Immature natural killer cell (primary cell): ENCODE results near the gene CYB5D1. TPM values are rescaled to one million over a fixed set of nuclear protein-coding genes. Genes with fewer than 3 reads are reported as not detected.
A peak's percentile ranks its signal among the peaks of the same experiment; 100 is the strongest.

Source experiments
- DNase-seq, 3 donors: peaks; one replicate each; pipeline ENCODE4 v3.0.0; 2022; ENCODE audit warnings: mixed read lengths in 1 of 3
- H3K27ac Mint-ChIP-seq, 6 donors: one replicate each; pipeline ENCODE4 v1.8.0; 2020; ENCODE audit warnings: mixed read lengths in 6 of 6, mild to moderate bottlenecking in 5 of 6, inconsistent platforms in 4 of 6, moderate library complexity in 3 of 6
- H3K27me3 Mint-ChIP-seq, 3 donors: one replicate each; pipeline ENCODE4 v1.8.0; 2020 to 2021; ENCODE audit warnings: low read depth in 3 of 3, mild to moderate bottlenecking in 3 of 3, mixed read lengths in 3 of 3, moderate library complexity in 3 of 3, inconsistent platforms in 1 of 3
- H3K36me3 Mint-ChIP-seq, 3 donors: one replicate each; pipeline ENCODE4 v1.8.0; 2020; ENCODE audit warnings: mixed read lengths in 3 of 3, inconsistent platforms in 2 of 3, mild to moderate bottlenecking in 2 of 3
- H3K4me1 Mint-ChIP-seq, 2 donors: one replicate each; pipeline ENCODE4 v1.8.0; 2020; ENCODE audit warnings: inconsistent platforms in 2 of 2, mild to moderate bottlenecking in 2 of 2, mixed read lengths in 2 of 2, moderate library complexity in 1 of 2
- H3K4me3 Mint-ChIP-seq, 5 donors: one replicate each; pipeline ENCODE4 v1.8.0; 2020; ENCODE audit warnings: mild to moderate bottlenecking in 5 of 5, mixed read lengths in 5 of 5, inconsistent platforms in 3 of 5, moderate library complexity in 3 of 5
- H3K9me3 Mint-ChIP-seq, 6 donors: one replicate each; pipeline ENCODE4 v1.8.0; 2020; ENCODE audit warnings: mild to moderate bottlenecking in 6 of 6, mixed read lengths in 6 of 6, inconsistent platforms in 4 of 6, moderate library complexity in 3 of 6
- polyA plus RNA-seq, 3 donors: library from polyadenylated mRNA; unstranded; fragments of 300-500 nt; fragmentation: Illumina TruSeq; gene quantifications; one replicate each; pipeline ENCODE4 v1.2.3, GENCODE V29; 2021

The CYB5D1 gene
- polyA plus RNA-seq, 3 donors from 2014 or later: 2.9 to 3.7 TPM; not detected in 1

DNA sequence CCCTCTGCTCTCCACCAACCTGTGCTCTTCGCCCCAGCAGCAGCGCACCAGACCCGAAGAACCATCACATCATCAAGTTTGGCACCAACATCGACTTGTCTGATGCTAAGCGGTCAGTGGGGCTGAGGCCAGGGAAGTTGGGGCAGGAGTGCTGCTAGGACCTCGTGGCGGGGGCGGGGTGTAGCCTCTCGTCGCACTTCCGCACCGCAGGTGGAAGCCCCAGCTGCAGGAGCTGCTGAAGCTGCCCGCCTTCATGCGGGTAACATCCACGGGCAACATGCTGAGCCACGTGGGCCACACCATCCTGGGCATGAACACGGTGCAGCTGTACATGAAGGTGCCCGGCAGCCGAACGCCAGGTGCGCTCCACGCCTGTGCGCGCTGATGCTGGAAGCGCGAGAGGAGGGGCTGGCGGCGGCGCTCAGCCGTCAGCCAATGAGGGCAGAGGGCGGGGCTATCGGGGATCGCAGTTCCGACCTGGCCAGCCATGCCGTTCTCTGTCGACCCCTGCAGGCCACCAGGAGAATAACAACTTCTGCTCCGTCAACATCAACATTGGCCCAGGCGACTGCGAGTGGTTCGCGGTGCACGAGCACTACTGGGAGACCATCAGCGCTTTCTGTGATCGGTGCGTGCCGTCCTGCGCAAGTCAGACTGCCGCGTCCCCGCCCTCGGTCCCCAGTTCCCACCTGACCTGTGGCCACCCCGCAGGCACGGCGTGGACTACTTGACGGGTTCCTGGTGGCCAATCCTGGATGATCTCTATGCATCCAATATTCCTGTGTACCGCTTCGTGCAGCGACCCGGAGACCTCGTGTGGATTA, 6.2 kb upstream of the CYB5D1 start:
- H3K4me1 Mint-ChIP-seq: peaks cover 13 to 22% of the 10 kb centered on the region in 2 donors
- H3K9me3 Mint-ChIP-seq: peaks cover 0 to 1% (median 0%) of the 10 kb centered on the region in 6 donors
- H3K4me3 Mint-ChIP-seq: peak overlapping the region; percentile 61 to 76 (median 67)
- peak overlapping the region; percentile 59 to 76 (median 67) for H3K27ac Mint-ChIP-seq
- DNase-seq: peak; percentile 91 to 94 (median 94)
- H3K27me3 Mint-ChIP-seq: peaks cover 4 to 12% (median 11%) of the 10 kb centered on the region in 3 donors
- H3K36me3 Mint-ChIP-seq: peaks cover 0 to 4% (median 0%) of the 10 kb centered on the region in 3 donors

DNA sequence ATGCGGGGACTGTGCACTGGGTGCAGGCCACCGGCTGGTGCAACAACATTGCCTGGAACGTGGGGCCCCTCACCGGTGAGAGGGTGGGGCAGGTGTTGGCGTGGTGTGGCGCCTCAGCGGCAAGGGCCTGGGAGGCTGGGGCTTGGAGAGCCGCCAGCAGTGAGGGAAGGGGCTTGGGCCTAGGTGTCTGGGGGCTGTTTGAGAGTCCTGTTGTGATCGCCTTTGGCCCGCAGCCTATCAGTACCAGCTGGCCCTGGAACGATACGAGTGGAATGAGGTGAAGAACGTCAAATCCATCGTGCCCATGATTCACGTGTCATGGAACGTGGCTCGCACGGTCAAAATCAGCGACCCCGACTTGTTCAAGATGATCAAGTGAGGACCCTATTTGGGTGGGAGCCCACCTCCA, 5.5 kb upstream of the CYB5D1 start:
- DNase-seq: no peak
- peak overlapping the region in 2 of 5 donors; percentile 61 to 72 for H3K4me3 Mint-ChIP-seq
- H3K27me3 Mint-ChIP-seq: peaks cover 4 to 12% (median 11%) of the 10 kb centered on the region in 3 donors
- peak overlapping the region in 5 of 6 donors; percentile 59 to 76 (median 70) for H3K27ac Mint-ChIP-seq
- H3K36me3 Mint-ChIP-seq: peaks cover 0 to 4% (median 0%) of the 10 kb centered on the region in 3 donors
- H3K4me1 Mint-ChIP-seq: peaks cover 13 to 22% of the 10 kb centered on the region in 2 donors
- H3K9me3 Mint-ChIP-seq: peaks cover 0 to 1% (median 0%) of the 10 kb centered on the region in 6 donors

DNA sequence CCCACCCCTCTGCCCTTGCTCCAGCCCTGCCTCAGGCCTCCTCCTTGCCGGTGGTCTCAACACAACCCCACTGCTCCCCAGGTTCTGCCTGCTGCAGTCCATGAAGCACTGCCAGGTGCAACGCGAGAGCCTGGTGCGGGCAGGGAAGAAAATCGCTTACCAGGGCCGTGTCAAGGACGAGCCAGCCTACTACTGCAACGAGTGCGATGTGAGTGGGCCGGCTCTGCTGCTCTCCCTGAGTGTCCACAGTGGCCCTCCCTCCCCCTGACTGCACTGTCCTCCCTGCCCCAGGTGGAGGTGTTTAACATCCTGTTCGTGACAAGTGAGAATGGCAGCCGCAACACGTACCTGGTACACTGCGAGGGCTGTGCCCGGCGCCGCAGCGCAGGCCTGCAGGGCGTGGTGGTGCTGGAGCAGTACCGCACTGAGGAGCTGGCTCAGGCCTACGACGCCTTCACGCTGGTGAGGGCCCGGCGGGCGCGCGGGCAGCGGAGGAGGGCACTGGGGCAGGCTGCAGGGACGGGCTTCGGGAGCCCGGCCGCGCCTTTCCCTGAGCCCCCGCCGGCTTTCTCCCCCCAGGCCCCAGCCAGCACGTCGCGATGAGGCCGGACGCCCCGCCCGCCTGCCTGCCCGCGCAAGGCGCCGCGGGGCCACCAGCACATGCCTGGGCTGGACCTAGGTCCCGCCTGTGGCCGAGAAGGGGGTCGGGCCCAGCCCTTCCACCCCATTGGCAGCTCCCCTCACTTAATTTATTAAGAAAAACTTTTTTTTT, 4.7 kb upstream of the CYB5D1 start:
- Mint-ChIP-seq H3K27me3 (peaks cover 4 to 12% (median 11%) of the 10 kb centered on the region in 3 donors), H3K9me3 (peaks cover 0 to 1% (median 0%) of the 10 kb centered on the region in 6 donors), H3K36me3 (peaks cover 0 to 4% (median 0%) of the 10 kb centered on the region in 3 donors), H3K27ac (no peak overlapping the region), H3K4me3 (no peak overlapping the region), H3K4me1 (peaks cover 13 to 22% of the 10 kb centered on the region in 2 donors)
- no peak for DNase-seq

DNA sequence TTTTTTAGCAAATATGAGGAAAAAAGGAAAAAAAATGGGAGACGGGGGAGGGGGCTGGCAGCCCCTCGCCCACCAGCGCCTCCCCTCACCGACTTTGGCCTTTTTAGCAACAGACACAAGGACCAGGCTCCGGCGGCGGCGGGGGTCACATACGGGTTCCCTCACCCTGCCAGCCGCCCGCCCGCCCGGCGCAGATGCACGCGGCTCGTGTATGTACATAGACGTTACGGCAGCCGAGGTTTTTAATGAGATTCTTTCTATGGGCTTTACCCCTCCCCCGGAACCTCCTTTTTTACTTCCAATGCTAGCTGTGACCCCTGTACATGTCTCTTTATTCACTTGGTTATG, 4.1 kb upstream of the CYB5D1 start:
- Mint-ChIP-seq H3K4me1 (peaks cover 13 to 19% of the 10 kb centered on the region in 2 donors), H3K27me3 (peaks cover 4 to 12% (median 11%) of the 10 kb centered on the region in 3 donors), H3K4me3 (peak overlapping the region in 1 of 5 donors; percentile 14), H3K27ac (peak overlapping the region in 2 of 6 donors; percentile 42 to 43), H3K9me3 (peaks cover 0 to 1% (median 0%) of the 10 kb centered on the region in 6 donors), H3K36me3 (peaks cover 0 to 4% (median 0%) of the 10 kb centered on the region in 3 donors)
- no peak for DNase-seq

DNA sequence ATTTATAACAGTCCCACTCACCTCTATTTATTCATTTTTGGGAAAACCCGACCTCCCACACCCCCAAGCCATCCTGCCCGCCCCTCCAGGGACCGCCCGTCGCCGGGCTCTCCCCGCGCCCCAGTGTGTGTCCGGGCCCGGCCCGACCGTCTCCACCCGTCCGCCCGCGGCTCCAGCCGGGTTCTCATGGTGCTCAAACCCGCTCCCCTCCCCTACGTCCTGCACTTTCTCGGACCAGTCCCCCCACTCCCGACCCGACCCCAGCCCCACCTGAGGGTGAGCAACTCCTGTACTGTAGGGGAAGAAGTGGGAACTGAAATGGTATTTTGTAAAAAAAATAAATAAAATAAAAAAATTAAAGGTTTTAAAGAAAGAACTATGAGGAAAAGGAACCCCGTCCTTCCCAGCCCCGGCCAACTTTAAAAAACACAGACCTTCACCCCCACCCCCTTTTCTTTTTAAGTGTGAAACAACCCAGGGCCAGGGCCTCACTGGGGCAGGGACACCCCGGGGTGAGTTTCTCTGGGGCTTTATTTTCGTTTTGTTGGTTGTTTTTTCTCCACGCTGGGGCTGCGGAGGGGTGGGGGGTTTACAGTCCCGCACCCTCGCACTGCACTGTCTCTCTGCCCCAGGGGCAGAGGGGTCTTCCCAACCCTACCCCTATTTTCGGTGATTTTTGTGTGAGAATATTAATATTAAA, 3.6 kb upstream of the CYB5D1 start:
- Mint-ChIP-seq H3K4me3 (peak overlapping the region in 1 of 5 donors; percentile 14), H3K27me3 (peaks cover 4 to 16% (median 12%) of the 10 kb centered on the region in 3 donors), H3K4me1 (peaks cover 13 to 19% of the 10 kb centered on the region in 2 donors), H3K27ac (peak overlapping the region in 2 of 6 donors; percentile 42 to 43), H3K36me3 (peaks cover 0 to 4% (median 0%) of the 10 kb centered on the region in 3 donors), H3K9me3 (peaks cover 0 to 1% (median 0%) of the 10 kb centered on the region in 6 donors)
- DNase-seq: no peak

DNA sequence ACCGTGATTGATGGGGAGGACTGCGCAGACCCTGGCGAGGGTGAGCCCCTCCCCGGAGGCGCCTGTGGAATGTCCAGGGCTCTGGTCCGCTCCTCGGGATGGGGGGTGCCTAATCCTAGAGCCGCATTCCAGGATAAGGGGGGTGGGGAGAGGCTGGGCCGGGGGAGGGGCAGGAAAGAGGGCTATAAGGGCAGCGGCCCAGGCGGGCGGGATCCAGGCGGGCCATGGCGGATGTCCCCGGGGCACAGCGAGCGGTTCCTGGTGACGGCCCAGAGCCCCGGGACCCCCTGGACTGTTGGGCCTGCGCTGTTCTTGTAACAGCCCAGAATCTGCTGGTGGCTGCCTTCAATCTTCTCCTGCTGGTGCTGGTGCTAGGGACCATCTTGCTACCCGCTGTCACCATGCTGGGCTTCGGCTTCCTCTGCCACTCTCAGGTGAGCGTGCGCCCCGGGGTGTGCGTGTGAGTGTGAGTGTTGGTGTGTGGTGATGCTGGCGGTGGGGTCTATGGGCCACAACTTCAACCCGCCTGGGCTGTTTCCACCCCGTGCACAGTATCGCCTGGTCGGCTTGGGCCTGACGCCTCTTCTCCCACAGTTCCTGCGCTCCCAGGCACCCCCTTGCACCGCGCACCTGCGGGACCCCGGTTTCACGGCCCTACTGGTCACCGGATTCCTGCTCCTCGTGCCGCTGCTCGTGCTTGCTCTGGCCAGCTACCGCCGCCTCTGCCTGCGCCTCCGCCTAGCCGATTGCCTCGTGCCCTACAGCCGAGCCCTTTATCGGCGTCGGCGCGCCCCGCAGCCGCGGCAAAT, 2.7 kb upstream of the CYB5D1 start, which contains the start of gene TMEM88:
TSS of gene TMEM88 (plus strand) at position 216 of the 809 bp plus-strand sequence. CDS start at position 225, 9 bp downstream.
- Mint-ChIP-seq H3K27ac (peak within 1 kb of the TSS in 2 of 6 donors; percentile 42 to 43), H3K9me3 (peaks cover 0 to 1% (median 0%) of the 10 kb centered on the region in 6 donors), H3K36me3 (peaks cover 0 to 4% (median 0%) of the 10 kb centered on the region in 3 donors), H3K4me1 (peaks cover 13 to 19% of the 10 kb centered on the region in 2 donors), H3K4me3 (peak within 1 kb of the TSS in 2 of 5 donors; percentile 29 to 35), H3K27me3 (peaks cover 4 to 14% (median 11%) of the 10 kb centered on the region in 3 donors)
- no peak for DNase-seq

DNA sequence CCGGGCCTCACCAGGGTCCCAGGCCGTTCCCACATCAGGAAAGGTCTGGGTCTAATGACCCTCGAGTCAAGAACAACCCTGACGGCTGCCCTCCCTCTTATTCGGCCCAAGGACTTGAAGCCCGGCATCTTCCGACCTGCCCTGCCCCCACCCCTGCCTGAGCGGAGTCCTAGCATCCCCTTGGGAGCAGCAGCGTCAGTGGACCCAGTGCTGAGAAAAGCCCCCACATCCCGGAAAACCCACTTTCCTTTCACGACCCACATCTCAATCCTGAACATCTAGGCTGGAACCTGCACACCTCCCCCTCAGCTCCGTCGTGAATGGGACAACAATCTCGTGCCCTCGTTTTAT, 2.2 kb upstream of the CYB5D1 start:
- peaks cover 0 to 4% (median 0%) of the 10 kb centered on the region in 3 donors for H3K36me3 Mint-ChIP-seq
- H3K4me1 Mint-ChIP-seq: peaks cover 13 to 19% of the 10 kb centered on the region in 2 donors
- DNase-seq: no peak
- peak overlapping the region in 2 of 5 donors; percentile 29 to 35 for H3K4me3 Mint-ChIP-seq
- no peak overlapping the region for H3K27ac Mint-ChIP-seq
- H3K27me3 Mint-ChIP-seq: peaks cover 4 to 14% (median 11%) of the 10 kb centered on the region in 3 donors
- H3K9me3 Mint-ChIP-seq: peaks cover 0 to 1% (median 0%) of the 10 kb centered on the region in 6 donors

DNA sequence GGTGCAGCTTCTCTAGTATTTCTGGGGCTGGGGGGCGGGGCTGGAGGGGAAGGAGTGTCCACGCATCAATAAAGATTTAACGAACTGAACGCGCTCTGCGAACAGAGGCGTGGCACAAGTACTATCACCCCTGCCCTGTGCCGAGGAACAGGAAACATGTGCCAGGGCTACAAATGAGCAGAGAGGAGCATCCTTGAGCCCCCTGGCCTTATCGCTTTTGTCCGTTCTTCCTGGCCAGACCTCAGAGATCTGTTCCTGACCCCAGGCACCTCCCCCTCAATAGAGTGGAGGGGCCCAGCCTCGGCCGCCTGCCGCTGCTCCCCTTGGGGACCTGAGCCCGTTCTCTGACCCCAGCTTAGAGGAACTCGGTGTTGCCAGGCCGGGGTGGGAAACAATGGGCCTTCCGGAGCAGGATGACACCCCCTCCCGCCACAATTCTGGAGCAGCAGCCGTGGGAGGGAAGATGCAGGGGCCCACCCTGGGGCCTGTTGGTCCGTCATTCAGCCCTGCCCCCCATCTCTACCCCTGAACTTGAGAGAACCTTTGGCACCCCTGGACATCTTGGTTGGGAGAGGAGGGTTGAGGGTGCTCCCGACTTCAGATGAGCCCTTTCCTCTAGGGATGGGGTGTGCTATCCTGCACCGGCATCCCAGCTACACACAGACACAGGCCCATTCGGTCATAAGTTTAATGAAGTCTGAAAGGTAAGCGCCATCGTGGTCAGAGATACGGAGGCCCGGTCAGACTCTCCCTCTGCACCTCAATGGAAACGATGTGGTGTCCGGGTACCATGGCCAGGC, 1.6 kb upstream of the CYB5D1 start:
- Mint-ChIP-seq H3K27me3 (peaks cover 4 to 14% (median 10%) of the 10 kb centered on the region in 3 donors), H3K36me3 (peaks cover 0 to 4% (median 0%) of the 10 kb centered on the region in 3 donors), H3K4me3 (no peak overlapping the region), H3K9me3 (no peaks in the 10 kb centered on the region), H3K4me1 (peaks cover 13 to 15% of the 10 kb centered on the region in 2 donors), H3K27ac (no peak overlapping the region)
- no peak for DNase-seq

DNA sequence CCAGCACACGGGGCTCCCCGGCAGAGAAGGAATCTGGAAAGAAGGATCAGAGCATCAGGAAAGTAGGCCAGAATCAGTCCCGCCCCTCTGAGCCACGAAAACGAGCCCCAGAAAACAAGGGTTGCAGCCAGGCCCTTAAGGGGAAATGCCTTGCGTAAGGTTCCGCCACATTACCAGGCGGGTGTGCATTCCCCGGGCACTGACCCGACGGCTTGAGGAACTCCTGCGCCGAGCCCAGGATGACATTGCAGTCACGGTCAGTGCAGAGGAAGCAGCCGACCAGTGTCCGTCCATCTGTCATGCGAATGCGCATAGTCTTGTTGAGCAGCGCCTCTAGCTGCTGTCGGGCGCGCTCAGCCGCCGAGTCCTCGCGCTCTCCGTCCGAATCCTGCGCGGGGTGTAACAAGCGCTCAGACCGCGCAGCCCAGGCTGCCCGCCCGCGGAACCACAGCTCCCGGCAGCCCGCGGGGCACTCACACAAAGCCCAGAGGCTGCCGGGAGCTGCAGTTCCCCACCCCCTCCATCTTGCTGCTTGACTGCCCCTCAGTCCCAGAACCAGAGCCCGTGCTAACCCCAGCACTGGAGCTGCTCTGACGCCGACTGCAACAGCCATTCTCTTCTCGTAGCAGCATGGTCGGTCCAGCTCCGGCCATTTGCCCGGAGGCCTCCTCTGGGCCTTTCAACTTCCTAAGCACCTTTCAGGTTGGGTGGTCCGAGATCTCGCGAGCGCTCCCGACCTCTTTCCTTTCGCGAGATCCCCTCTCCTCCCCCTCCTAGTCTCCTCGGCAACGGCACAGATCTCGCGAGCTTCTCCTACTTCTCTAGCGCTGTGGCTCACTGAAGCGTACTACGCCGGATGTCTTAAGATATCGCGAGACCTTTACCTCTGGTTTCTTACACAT, 741 bp upstream of the CYB5D1 start, which contains the start of gene NAA38:
TSS of gene NAA38 (minus strand) at position 749 of the 902 bp plus-strand sequence. CDS start at position 653, 96 bp downstream.
- Mint-ChIP-seq H3K4me3 (no peak within 1 kb of the TSS), H3K4me1 (peaks cover 6% of the 10 kb centered on the region in 2 donors), H3K27ac (no peak within 1 kb of the TSS), H3K9me3 (no peaks in the 10 kb centered on the region), H3K27me3 (peaks cover 2 to 10% (median 5%) of the 10 kb centered on the region in 3 donors), H3K36me3 (peaks cover 0 to 4% (median 0%) of the 10 kb centered on the region in 3 donors)
- DNase-seq: peak; percentile 97 to 98 (median 98)

DNA sequence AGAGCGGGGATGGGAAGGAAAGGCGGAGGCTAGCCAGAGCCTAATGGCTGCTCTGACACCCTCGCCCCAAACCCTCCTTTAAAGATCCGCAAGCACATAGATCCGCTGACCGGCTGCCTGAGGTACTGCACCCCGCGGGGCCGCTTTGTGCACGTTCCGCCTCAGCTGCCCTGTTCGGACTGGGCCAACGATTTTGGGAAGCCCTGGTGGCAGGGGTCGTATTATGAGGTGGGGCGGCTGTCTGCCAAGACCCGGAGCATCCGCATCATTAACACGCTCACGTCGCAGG, 663 bp downstream of the CYB5D1 start:
- Mint-ChIP-seq H3K27me3 (peaks cover 2 to 8% (median 2%) of the 10 kb centered on the region in 3 donors), H3K4me3 (no peak overlapping the region), H3K36me3 (peaks cover 0 to 8% (median 3%) of the 10 kb centered on the region in 3 donors), H3K4me1 (peaks cover 2 to 6% of the 10 kb centered on the region in 2 donors), H3K9me3 (no peaks in the 10 kb centered on the region), H3K27ac (peak overlapping the region in 2 of 6 donors; percentile 26 to 66)
- no peak for DNase-seq

DNA sequence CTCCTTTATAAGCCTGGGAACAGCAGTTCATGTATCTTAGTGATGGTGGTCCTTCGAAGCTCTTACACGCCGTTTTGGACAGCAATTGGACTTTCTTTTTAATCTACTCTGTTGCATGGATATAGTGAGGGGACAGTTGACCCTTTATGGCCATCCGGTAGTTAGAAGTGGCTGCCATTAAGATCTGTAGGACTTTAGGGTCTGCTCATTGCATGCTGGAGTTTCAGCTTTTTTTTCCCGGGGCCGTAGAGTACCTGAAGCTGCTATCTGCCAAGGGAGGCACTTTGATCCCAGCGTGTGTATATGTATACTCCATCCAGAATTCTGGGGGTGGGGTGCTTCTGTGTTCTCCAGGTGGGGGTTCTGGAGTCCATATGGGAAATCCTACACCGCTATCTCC, 1.2 kb downstream of the CYB5D1 start:
- Mint-ChIP-seq H3K27me3 (peaks cover 0 to 5% (median 2%) of the 10 kb centered on the region in 3 donors), H3K36me3 (peaks cover 0 to 4% (median 3%) of the 10 kb centered on the region in 3 donors), H3K9me3 (no peaks in the 10 kb centered on the region), H3K4me3 (peak overlapping the region in 1 of 5 donors; percentile 33), H3K27ac (peak overlapping the region in 4 of 6 donors; percentile 5 to 77 (median 46)), H3K4me1 (peaks cover 2 to 6% of the 10 kb centered on the region in 2 donors)
- DNase-seq: no peak
